Activated naive CD8-positive, alpha-beta T cell treated with anti-CD3 and anti-CD28 coated beads, Interleukin-2, amount 50 U/mL, for 16 hours (primary cell): ENCODE measurements around the gene SERTAD1.
"Not testable (repeated sequence)": the region's sequence is repeated elsewhere in the genome, so short reads cannot be mapped to it uniquely, and the experiment has no call there.

Experiments used
- DNase-seq: peaks from one replicate; pipeline ENCODE4 v3.0.0-alpha.2; 2020; ENCODE audit warnings: low read depth, low spot score

Gene SERTAD1

GRCh38 chr19:40452016-40452415 is 26.2 kb upstream of the SERTAD1 start:
- no peak for DNase-seq

- no peak for DNase-seq
These were observed 24.9 kb upstream of the SERTAD1 start for GRCh38 chr19:40450664-40451063.

GRCh38 chr19:40449506-40449905 is 23.7 kb upstream of the SERTAD1 start:
- DNase-seq, result no peak

- no peak for DNase-seq
These were observed 20.5 kb upstream of the SERTAD1 start for GRCh38 chr19:40446263-40446784.

- no peak for DNase-seq
These were observed 20.0 kb upstream of the SERTAD1 start for GRCh38 chr19:40445780-40446262.

GRCh38 chr19:40444825-40445312 is 19.1 kb upstream of the SERTAD1 start:
- no peak for DNase-seq

- peak; percentile 96 for DNase-seq
These were observed 18.4 kb upstream of the SERTAD1 start, which contains the start of gene SERTAD3 for GRCh38 chr19:40444000-40444824. Gene SERTAD3 (minus strand): TSS chr19:40444335. CDS start chr19:40442080, 2,255 bp downstream.

GRCh38 chr19:40443131-40443999 is 17.6 kb upstream of the SERTAD1 start:
- peak; percentile 99 for DNase-seq

GRCh38 chr19:40442328-40443130 is 16.7 kb upstream of the SERTAD1 start:
- no peak for DNase-seq

GRCh38 chr19:40441719-40442253 is 16.0 kb upstream of the SERTAD1 start:
- no peak for DNase-seq

GRCh38 chr19:40438284-40438683 is 12.5 kb upstream of the SERTAD1 start:
- DNase-seq, result no peak

GRCh38 chr19:40433391-40434216 is 7.8 kb upstream of the SERTAD1 start:
- DNase-seq, result no peak

- not testable (repeated sequence) for DNase-seq
These were observed 7.0 kb upstream of the SERTAD1 start for GRCh38 chr19:40432760-40433159.

- no peak for DNase-seq
These were observed 5.9 kb upstream of the SERTAD1 start for GRCh38 chr19:40431698-40432097.

GRCh38 chr19:40430242-40430641 is 4.5 kb upstream of the SERTAD1 start:
- DNase-seq, result not testable (repeated sequence)

GRCh38 chr19:40428197-40428596 is 2.4 kb upstream of the SERTAD1 start:
- not testable (repeated sequence) for DNase-seq

- no peak for DNase-seq
These were observed 949 bp downstream of the SERTAD1 start for GRCh38 chr19:40424637-40425449.

GRCh38 chr19:40423938-40424337 is 1.9 kb downstream of the SERTAD1 start:
- no peak for DNase-seq
